Neural progenitor cell (in vitro differentiated cells): ENCODE data around the gene RAPGEF2.

Source experiments
- CTCF ChIP-seq: fragments of 200-600 bp; sonication (generic); IDR thresholded peaks from 2 replicates; pipeline ENCODE4 v1.5.1; 2017; ENCODE audit warnings: antibody characterized with exemption, mild to moderate bottlenecking
- EZH2 ChIP-seq: fragments of 200-600 bp; sonication (generic); IDR thresholded peaks from 2 replicates; pipeline ENCODE4 v1.6.1; 2017; ENCODE audit warnings: antibody characterized with exemption, mild to moderate bottlenecking, moderate library complexity

- TF ChIP-seq CTCF (no peak), EZH2 (no peak)
Measured at GRCh38 chr4:159071969-159072765, 30.7 kb upstream of the RAPGEF2 start.
